Ascending aorta (tissue), 2 donors: ENCODE data around the gene NCKAP5. TPM values are rescaled to one million over a fixed set of nuclear protein-coding genes. Genes with fewer than 3 reads are reported as not detected.

ENCODE experiments used
- DNase-seq, 2 donors: peaks; one replicate each; pipeline ENCODE4 v3.0.0-alpha.2; 2019; ENCODE audit warnings: low spot score in 2 of 2
- H3K27ac ChIP-seq, 2 donors: fragments of 200-600 bp; sonication (generic); one replicate each; pipeline ENCODE4 v1.5.1; 2016 to 2017; ENCODE audit warnings: mild to moderate bottlenecking in 1 of 2
- H3K27me3 ChIP-seq: fragments of 200-600 bp; sonication (generic); one replicate; pipeline ENCODE4 v1.5.1; 2017
- H3K36me3 ChIP-seq, 2 donors: fragments of 200-600 bp; sonication (generic); one replicate each; pipeline ENCODE4 v1.5.1; 2016
- H3K4me1 ChIP-seq, 2 donors: fragments of 200-600 bp; sonication (generic); one replicate each; pipeline ENCODE4 v1.5.1; 2016 to 2017; ENCODE audit warnings: mild to moderate bottlenecking in 1 of 2
- H3K4me3 ChIP-seq, 2 donors: fragments of 200-600 bp; sonication (generic); one replicate each; pipeline ENCODE4 v1.5.1; 2016 to 2017; ENCODE audit warnings: mild to moderate bottlenecking in 1 of 2
- H3K9me3 ChIP-seq, 2 donors: fragments of 200-600 bp; sonication (generic); one replicate each; pipeline ENCODE4 v1.5.1; 2016
- intact Hi-C: fragments of 100-400 bp; cut with DNase I; formaldehyde crosslinking; loops from one replicate; pipeline ENCODE4 v1.15.1; 2023
- total RNA-seq: library from RNA; depleted of rRNA; stranded (reverse); fragments of >200 nt; gene quantifications from one replicate; pipeline ENCODE4 v1.1.0, GENCODE V29; 2016
- TF ChIP-seq, protein P1 (sequence below), 3 experiments: fragments of 200-600 bp in 2 of 3; fragments of 450-650 bp in 1 of 3; sonication (generic) in 2 of 3; IDR thresholded peaks; one replicate each; pipeline ENCODE4 v1.5.1; 2016 to 2019; ENCODE audit warnings: antibody characterized with exemption in 3 of 3, mild to moderate bottlenecking in 1 of 3, moderate library complexity in 1 of 3

NCKAP5 gene
- total RNA-seq, 1 donor from 2014 or later, result 0.75 TPM

DNA sequence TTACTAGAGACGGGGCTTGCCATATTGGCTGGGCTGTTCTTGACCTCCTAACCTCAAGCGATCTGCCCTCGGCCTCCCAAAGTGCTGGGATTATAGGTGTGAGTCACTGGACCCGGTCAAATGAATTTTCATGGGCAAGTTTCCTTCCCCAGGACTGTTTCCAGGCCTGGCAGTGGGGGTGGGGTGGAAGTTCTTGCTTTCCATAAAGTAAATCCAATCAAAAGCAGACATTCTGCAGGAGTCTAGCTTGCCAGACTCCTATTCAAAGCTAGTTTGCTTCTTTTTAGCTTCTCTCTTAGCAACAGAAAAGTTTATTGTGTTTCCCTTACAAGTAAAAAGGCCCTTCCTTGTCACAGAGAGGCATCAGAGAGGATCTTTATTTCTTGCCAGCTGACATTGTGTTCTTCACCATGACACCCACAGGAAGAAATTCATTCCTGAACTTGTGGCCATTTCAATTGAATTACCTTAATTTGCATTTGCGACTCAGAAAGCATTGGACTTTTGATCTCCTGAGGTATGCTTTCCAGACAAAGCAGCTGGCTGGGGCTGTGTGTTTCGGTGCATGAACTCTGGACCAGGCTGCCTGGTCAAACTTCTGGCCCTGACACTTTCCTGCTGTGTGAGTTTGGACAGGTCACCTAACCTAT is 936.1 kb downstream of the NCKAP5 start:
- no peak for DNase-seq
- no peak overlapping the region for H3K27ac ChIP-seq
- intact Hi-C loops, result no loop called here
- no peaks in the 10 kb centered on the region for H3K4me1 ChIP-seq
- no peaks in the 10 kb centered on the region for H3K9me3 ChIP-seq
- TF ChIP-seq, protein P1, sequence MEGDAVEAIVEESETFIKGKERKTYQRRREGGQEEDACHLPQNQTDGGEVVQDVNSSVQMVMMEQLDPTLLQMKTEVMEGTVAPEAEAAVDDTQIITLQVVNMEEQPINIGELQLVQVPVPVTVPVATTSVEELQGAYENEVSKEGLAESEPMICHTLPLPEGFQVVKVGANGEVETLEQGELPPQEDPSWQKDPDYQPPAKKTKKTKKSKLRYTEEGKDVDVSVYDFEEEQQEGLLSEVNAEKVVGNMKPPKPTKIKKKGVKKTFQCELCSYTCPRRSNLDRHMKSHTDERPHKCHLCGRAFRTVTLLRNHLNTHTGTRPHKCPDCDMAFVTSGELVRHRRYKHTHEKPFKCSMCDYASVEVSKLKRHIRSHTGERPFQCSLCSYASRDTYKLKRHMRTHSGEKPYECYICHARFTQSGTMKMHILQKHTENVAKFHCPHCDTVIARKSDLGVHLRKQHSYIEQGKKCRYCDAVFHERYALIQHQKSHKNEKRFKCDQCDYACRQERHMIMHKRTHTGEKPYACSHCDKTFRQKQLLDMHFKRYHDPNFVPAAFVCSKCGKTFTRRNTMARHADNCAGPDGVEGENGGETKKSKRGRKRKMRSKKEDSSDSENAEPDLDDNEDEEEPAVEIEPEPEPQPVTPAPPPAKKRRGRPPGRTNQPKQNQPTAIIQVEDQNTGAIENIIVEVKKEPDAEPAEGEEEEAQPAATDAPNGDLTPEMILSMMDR (IDR thresholded peaks at IDR 0.05), result no peak
- no peak overlapping the region for H3K4me3 ChIP-seq
- H3K27me3 ChIP-seq, result no peaks in the 10 kb centered on the region
- no peaks in the 10 kb centered on the region for H3K36me3 ChIP-seq

DNA sequence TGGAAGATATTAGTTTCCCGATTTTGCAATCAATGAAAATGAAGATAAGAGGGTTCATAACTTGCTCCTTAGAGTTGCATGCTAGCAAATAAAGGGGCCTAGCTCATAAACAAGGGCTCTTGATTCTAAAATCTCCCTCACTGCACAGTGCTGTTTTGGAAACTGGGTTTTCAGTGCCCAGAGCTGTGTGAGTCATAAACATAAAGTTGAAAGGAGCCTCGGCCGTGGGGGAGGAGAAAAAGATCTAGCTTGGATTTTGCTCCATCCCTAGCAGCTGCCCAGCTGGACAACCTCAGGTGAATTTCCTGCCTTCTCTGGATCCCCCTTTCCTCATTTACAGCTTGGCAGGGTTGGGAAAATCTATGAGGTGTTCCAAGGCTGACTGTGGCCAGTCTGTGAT is 940.7 kb downstream of the NCKAP5 start:
- TF ChIP-seq, protein P1 (IDR thresholded peaks at IDR 0.05), result no peak
- intact Hi-C loops, result no loop called here
- H3K36me3 ChIP-seq, result no peaks in the 10 kb centered on the region
- DNase-seq, result no peak
- no peaks in the 10 kb centered on the region for H3K4me1 ChIP-seq
- no peaks in the 10 kb centered on the region for H3K9me3 ChIP-seq
- no peaks in the 10 kb centered on the region for H3K27me3 ChIP-seq
- no peak overlapping the region for H3K27ac ChIP-seq
- H3K4me3 ChIP-seq, result no peak overlapping the region

DNA sequence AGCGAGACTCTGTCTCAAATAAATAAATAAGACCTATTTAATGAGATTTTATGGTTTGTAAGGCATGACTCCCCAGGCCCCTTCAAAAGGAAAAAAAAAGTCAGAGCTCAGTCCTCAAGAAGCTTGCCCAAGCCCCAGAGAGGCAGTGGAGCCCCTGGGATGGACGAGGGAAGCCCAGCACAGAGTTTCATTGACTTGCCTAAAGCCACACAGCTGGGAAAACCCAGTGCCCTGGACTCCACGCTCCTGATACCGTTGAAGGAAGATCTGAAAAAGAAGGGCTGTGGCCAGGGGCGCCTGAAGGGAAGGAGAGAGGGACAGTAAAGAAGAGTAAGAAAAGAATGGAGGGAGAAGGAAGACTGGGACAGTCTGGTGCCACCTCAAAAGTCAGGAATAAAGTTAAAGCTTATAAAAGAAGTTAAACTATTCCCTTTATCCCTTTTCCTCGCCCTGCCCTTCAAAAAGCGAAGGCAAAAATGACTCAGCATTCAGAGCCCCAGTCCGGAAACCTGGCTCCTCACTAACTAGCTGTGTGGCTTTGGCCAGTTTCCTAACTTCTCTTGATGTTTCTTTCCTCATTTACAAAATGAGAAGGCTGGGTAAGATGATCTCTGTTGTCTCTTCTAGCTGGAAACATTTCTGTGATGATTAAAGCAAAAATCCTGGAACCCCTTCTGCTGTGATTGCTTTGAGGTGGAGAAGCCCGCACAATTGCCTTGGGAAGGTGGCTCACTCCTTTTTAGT is 945.0 kb downstream of the NCKAP5 start:
- no peaks in the 10 kb centered on the region for H3K4me1 ChIP-seq
- H3K27me3 ChIP-seq, result no peaks in the 10 kb centered on the region
- H3K27ac ChIP-seq, result no peak overlapping the region
- no peaks in the 10 kb centered on the region for H3K36me3 ChIP-seq
- intact Hi-C loops, result no loop called here
- H3K4me3 ChIP-seq, result no peak overlapping the region
- H3K9me3 ChIP-seq, result no peaks in the 10 kb centered on the region
- TF ChIP-seq, protein P1 (IDR thresholded peaks at IDR 0.05), result no peak
- DNase-seq, result no peak
